Right atrium auricular region (tissue), 2 donors: Measurements from ENCODE around the gene BRIP1. TPM values are rescaled to one million over a fixed set of nuclear protein-coding genes. Genes with fewer than 3 reads are reported as not detected.

Source experiments
- DNase-seq: peaks from one replicate; pipeline ENCODE4 v3.0.0-alpha.2; 2019; ENCODE audit warnings: low spot score
- H3K27ac ChIP-seq, 2 donors: fragments of 200-600 bp; sonication (generic); 1 replicate in 1 of 2; 2 replicates in 1 of 2; pipeline ENCODE4 v1.5.1; 2016 to 2019
- H3K27me3 ChIP-seq, 2 donors: fragments of 200-600 bp; sonication (generic); one replicate each; pipeline versions ENCODE4 v1.5.1 to v1.6.0; 2017 to 2019
- H3K36me3 ChIP-seq: fragments of 200-600 bp; sonication (generic); one replicate; pipeline ENCODE4 v1.5.1; 2016
- H3K4me1 ChIP-seq, 2 donors: fragments of 200-600 bp; sonication (generic); one replicate each; pipeline versions ENCODE4 v1.5.1 to v1.6.0; 2017 to 2019
- H3K4me3 ChIP-seq, 2 donors: fragments of 200-600 bp; sonication (generic); 1 replicate in 1 of 2; 2 replicates in 1 of 2; pipeline ENCODE4 v1.5.1; 2017 to 2019; ENCODE audit warnings: mild to moderate bottlenecking in 1 of 2, moderate library complexity in 1 of 2
- H3K9me3 ChIP-seq, 2 donors: fragments of 200-600 bp; sonication (generic); one replicate each; pipeline ENCODE4 v1.5.1; 2019
- total RNA-seq, 2 donors: library from RNA; depleted of rRNA; stranded (reverse); fragments of >200 nt; gene quantifications; one replicate each; pipeline ENCODE4 v1.1.0, GENCODE V29; 2016
- TF ChIP-seq, protein P1 (sequence below), 2 donors: fragments of 200-600 bp; sonication (generic); IDR thresholded peaks; one replicate each; pipeline ENCODE4 v1.5.1; 2019; ENCODE audit warnings: antibody characterized with exemption in 2 of 2

Gene BRIP1
- total RNA-seq, 2 donors from 2014 or later: not detected

DNA sequence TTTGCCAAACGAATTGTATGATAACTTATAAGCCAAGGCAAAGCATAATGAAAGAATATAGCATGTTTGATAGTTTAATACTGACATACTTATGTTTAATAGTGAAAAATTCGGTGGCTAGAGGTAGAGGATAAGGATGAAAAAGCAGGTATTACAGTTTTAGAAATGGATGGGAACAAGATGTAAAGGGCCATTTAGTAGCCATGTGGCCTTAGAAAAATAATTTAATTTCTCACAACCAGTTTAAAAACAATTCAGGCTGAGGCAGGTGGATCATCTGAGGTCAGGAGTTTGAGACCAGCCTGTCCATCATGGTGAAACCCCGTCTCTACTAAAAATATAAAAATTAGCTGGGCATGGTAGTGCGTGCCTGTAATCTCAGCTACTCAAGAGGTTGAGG lies 152.8 kb downstream of the BRIP1 start:
- DNase-seq: no peak
- Histone ChIP-seq H3K27ac (no peak overlapping the region), H3K36me3 (no peaks in the 10 kb centered on the region), H3K4me3 (no peak overlapping the region), H3K4me1 (no peaks in the 10 kb centered on the region), H3K9me3 (no peaks in the 10 kb centered on the region), H3K27me3 (no peaks in the 10 kb centered on the region)
- TF ChIP-seq, protein P1, sequence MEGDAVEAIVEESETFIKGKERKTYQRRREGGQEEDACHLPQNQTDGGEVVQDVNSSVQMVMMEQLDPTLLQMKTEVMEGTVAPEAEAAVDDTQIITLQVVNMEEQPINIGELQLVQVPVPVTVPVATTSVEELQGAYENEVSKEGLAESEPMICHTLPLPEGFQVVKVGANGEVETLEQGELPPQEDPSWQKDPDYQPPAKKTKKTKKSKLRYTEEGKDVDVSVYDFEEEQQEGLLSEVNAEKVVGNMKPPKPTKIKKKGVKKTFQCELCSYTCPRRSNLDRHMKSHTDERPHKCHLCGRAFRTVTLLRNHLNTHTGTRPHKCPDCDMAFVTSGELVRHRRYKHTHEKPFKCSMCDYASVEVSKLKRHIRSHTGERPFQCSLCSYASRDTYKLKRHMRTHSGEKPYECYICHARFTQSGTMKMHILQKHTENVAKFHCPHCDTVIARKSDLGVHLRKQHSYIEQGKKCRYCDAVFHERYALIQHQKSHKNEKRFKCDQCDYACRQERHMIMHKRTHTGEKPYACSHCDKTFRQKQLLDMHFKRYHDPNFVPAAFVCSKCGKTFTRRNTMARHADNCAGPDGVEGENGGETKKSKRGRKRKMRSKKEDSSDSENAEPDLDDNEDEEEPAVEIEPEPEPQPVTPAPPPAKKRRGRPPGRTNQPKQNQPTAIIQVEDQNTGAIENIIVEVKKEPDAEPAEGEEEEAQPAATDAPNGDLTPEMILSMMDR (IDR thresholded peaks at IDR 0.05): no peak

DNA sequence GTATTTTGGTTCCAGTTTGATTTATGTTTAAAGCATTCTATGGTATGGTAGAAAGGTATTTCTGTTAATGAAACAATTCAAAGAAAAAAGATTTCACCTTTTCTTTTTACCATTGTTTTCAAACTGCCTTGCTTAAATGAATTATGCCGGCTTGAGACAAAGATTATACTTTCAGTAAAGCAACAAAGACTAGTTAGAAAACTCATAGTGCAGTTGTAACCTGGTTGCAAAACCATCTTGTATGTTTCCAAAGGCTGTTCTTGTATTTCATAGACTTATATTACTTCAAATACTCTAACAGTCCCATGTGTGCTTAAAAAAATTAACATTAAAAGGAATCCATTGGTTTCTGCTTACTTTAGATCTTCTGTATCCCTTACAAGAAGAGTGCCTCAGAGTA lies 153.8 kb downstream of the BRIP1 start:
- Histone ChIP-seq H3K9me3 (no peaks in the 10 kb centered on the region), H3K4me1 (no peaks in the 10 kb centered on the region), H3K36me3 (no peaks in the 10 kb centered on the region), H3K4me3 (no peak overlapping the region), H3K27ac (no peak overlapping the region), H3K27me3 (no peaks in the 10 kb centered on the region)
- no peak for DNase-seq
- TF ChIP-seq, protein P1 (IDR thresholded peaks at IDR 0.05): no peak

DNA sequence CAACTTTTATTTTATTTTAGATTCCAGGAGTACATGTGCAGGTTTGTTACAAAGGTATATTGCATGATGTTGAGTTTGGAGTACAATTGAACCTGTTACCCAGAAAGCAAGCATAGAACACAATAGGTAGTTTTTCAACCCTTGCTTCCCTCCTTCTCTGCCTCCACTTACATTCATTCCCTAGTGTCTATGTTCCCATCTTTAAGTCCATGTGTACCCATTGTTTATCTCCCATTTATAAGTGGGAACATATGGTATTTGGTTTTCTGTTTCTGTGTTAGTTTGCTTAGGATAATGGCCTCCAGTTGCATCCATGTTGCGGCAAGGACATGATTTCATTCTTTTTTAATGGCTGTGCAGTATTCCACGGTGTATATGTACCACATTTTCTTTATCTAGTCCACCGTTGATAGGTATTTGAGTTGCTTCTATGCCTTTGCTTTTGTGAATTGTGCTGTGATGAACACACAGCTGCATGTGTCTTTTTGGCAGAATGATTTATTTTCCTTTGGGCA lies 158.3 kb downstream of the BRIP1 start:
- no peaks in the 10 kb centered on the region for H3K4me1 ChIP-seq
- no peaks in the 10 kb centered on the region for H3K36me3 ChIP-seq
- H3K27me3 ChIP-seq: no peaks in the 10 kb centered on the region
- H3K27ac ChIP-seq: no peak overlapping the region
- peaks cover 5 to 20% of the 10 kb centered on the region in 2 donors for H3K9me3 ChIP-seq
- no peak for DNase-seq
- TF ChIP-seq, protein P1 (IDR thresholded peaks at IDR 0.05): no peak
- H3K4me3 ChIP-seq: no peak overlapping the region

DNA sequence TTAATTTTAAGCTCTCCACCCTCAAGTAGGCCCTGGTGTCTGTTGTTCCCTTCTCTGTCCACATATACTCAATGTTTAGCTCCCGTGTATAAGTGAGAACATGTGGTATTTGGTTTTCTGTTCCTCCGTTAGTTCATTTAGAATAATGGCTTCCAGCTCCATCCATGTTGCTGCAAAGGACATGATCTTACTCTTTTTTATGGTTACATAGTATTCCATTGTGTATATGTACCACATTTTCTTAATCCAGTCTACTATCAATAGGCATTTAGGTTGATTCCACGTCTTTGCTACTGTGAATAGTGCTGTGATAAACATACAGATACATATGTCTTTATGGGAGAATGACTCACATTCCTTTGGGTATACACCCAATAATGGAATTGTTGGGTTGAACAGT lies 160.9 kb downstream of the BRIP1 start:
- DNase-seq: no peak
- H3K9me3 ChIP-seq: peaks cover 7 to 38% of the 10 kb centered on the region in 2 donors

DNA sequence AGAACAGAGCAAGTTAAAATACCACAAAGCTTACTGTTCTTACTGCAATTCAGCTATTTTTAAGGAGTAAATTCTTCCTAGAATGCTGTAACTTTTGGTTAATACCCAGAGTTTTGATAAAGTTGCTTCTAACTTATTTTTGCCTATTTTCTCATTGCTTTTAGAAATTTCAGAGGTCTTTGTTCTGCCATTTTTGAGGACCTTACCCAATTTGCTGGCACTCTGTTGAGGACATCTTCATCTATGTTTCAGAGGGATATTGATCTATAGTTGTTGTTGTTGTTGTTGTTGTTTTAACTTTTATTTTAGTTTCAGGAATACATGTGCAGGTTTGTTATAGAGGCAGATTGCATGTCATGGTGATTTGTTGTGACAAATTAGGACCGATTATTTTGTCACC lies 161.3 kb downstream of the BRIP1 start:
- H3K36me3 ChIP-seq: no peaks in the 10 kb centered on the region
- H3K4me3 ChIP-seq: no peak overlapping the region
- DNase-seq: no peak
- no peak overlapping the region for H3K27ac ChIP-seq
- no peaks in the 10 kb centered on the region for H3K27me3 ChIP-seq
- TF ChIP-seq, protein P1 (IDR thresholded peaks at IDR 0.05): no peak
- peaks cover 7 to 38% of the 10 kb centered on the region in 2 donors for H3K9me3 ChIP-seq
- no peaks in the 10 kb centered on the region for H3K4me1 ChIP-seq

More for the DNA sequence above, 160.9 kb downstream of the BRIP1 start:
- no peaks in the 10 kb centered on the region for H3K4me1 ChIP-seq
- no peak overlapping the region for H3K27ac ChIP-seq
- H3K27me3 ChIP-seq: no peaks in the 10 kb centered on the region
- TF ChIP-seq, protein P1 (IDR thresholded peaks at IDR 0.05): no peak
- no peak overlapping the region for H3K4me3 ChIP-seq
- H3K36me3 ChIP-seq: no peaks in the 10 kb centered on the region

DNA sequence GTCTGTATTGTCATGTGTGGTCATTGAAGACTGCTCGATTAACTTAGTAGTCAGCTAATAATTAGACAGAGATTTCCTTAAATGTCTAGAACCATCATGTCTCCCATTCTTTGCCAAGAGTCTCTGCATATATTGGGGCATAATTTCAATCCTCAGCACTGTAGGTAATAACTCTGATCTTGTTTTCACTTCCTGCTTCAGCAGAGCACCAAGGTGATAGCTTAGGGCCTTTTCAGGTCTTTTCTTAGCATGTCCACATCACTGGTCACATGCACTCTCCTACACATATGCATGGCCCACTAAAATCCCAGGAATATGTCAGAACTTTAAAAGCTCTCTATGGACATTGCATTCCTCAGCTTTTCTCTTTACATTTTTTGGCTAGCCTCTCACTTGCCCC lies 162.0 kb downstream of the BRIP1 start:
- TF ChIP-seq, protein P1 (IDR thresholded peaks at IDR 0.05): no peak
- no peak overlapping the region for H3K4me3 ChIP-seq
- DNase-seq: no peak
- no peaks in the 10 kb centered on the region for H3K4me1 ChIP-seq
- no peak overlapping the region for H3K27ac ChIP-seq
- peaks cover 7 to 38% of the 10 kb centered on the region in 2 donors for H3K9me3 ChIP-seq
- H3K36me3 ChIP-seq: no peaks in the 10 kb centered on the region
- H3K27me3 ChIP-seq: no peaks in the 10 kb centered on the region
